Natural killer cell (primary cell): ENCODE measurements around the gene CYB561. TPM values are rescaled to one million over a fixed set of nuclear protein-coding genes. Genes with fewer than 3 reads are reported as not detected.
"Not testable (repeated sequence)": the region's sequence is repeated elsewhere in the genome, so short reads cannot be mapped to it uniquely, and the experiment has no call there.

ENCODE experiments used
- ATAC-seq, 3 donors: fragments of 150-1000 bp in 2 of 3; fragments of 200-7000 bp in 1 of 3; cut with Tn5 transposase; 1 replicate in 1 of 3; 2 replicates in 2 of 3; pipeline ENCODE4 v1.10.0; 2021; ENCODE audit warnings: mild to moderate bottlenecking in 2 of 3, moderate library complexity in 2 of 3
- DNase-seq, 2 donors: peaks; one replicate each; pipeline versions ENCODE4 v3.0.0 to v3.0.0-alpha.2; 2013 to 2021; ENCODE audit warnings: mixed read lengths in 1 of 2
- H3K27ac ChIP-seq: one replicate; pipeline ENCODE4 v1.5.1; 2013; ENCODE audit warnings: mild to moderate bottlenecking, low read length
- H3K27me3 ChIP-seq: one replicate; pipeline ENCODE4 v1.6.1; 2013; ENCODE audit warnings: low read length; ENCODE audit not compliant: control insufficient read depth, insufficient read depth
- H3K36me3 ChIP-seq: one replicate; pipeline ENCODE4 v1.6.1; 2013; ENCODE audit warnings: low read length; ENCODE audit not compliant: control insufficient read depth, insufficient read depth
- H3K4me1 ChIP-seq: one replicate; pipeline ENCODE4 v1.6.1; 2013; ENCODE audit warnings: low read length; ENCODE audit not compliant: control insufficient read depth, insufficient read depth
- H3K4me3 ChIP-seq: one replicate; pipeline ENCODE4 v1.5.1; 2013; ENCODE audit warnings: low read length
- H3K9me3 ChIP-seq: one replicate; pipeline ENCODE4 v1.6.1; 2013; ENCODE audit warnings: low read length; ENCODE audit not compliant: control insufficient read depth, insufficient read depth
- H3K27ac Mint-ChIP-seq, 2 donors: one replicate each; pipeline ENCODE4 v1.8.0; 2022; ENCODE audit warnings: mild to moderate bottlenecking in 2 of 2, mixed read lengths in 2 of 2, moderate library complexity in 1 of 2
- H3K27me3 Mint-ChIP-seq, 2 donors: one replicate each; pipeline ENCODE4 v1.8.0; 2022; ENCODE audit warnings: low read depth in 2 of 2, mixed read lengths in 2 of 2
- H3K36me3 Mint-ChIP-seq: one replicate; pipeline ENCODE4 v1.8.0; 2022; ENCODE audit warnings: mixed read lengths
- H3K4me1 Mint-ChIP-seq, 2 donors: one replicate each; pipeline ENCODE4 v1.8.0; 2022; ENCODE audit warnings: mixed read lengths in 2 of 2
- H3K4me3 Mint-ChIP-seq: one replicate; pipeline ENCODE4 v1.8.0; 2022; ENCODE audit warnings: mild to moderate bottlenecking, moderate library complexity, mixed read lengths
- H3K9me3 Mint-ChIP-seq, 2 donors: one replicate each; pipeline ENCODE4 v1.8.0; 2022; ENCODE audit warnings: mixed read lengths in 2 of 2
- CTCF ChIP-seq: fragments of 200-600 bp; IDR thresholded peaks from one replicate; pipeline ENCODE4 v1.8.0; 2022; ENCODE audit warnings: antibody characterized with exemption
- WGBS: methylation state at CpG from one replicate; pipeline ENCODE4 v1.1.7; 2013; ENCODE audit warnings: missing lambda C conversion rate; ENCODE audit not compliant: insufficient coverage; 5-methylcytosine and 5-hydroxymethylcytosine counted together
- intact Hi-C: fragments of 100-400 bp; cut with micrococcal nuclease; formaldehyde crosslinking; loops from one replicate; pipeline ENCODE4 v1.14.2; 2022
- total RNA-seq, 4 donors: library from RNA; stranded (reverse); fragments of 120-200 nt in 1 of 4; gene quantifications; one replicate each; pipeline versions ENCODE4 v1.2.3 to v1.2.4, GENCODE V29; 2013 to 2022

Gene CYB561
- total RNA-seq, 3 donors from 2014 or later (not counting 1 experiment from before 2014, with no cell fraction given) = 16.3 to 19.3 (median 19.2) TPM

- no peak for TF ChIP-seq CTCF
- H3K4me1 Mint-ChIP-seq = peaks cover 0 to 13% of the 10 kb centered on the region in 2 donors
Observed at GRCh38 chr17:63474174-63474573, 28.1 kb upstream of the CYB561 start.

GRCh38 chr17:63468099-63468498 is 22.0 kb upstream of the CYB561 start:
- H3K9me3 Mint-ChIP-seq, DNase-seq, H3K4me3 ChIP-seq, H3K9me3 ChIP-seq, ATAC-seq, H3K4me1 ChIP-seq, H3K4me1 Mint-ChIP-seq, H3K4me3 Mint-ChIP-seq, H3K36me3 ChIP-seq, intact Hi-C loops, H3K27ac Mint-ChIP-seq, H3K27ac ChIP-seq, H3K36me3 Mint-ChIP-seq, H3K27me3 ChIP-seq: not testable (repeated sequence)
- H3K27me3 Mint-ChIP-seq = peaks cover 9 to 24% of the 10 kb centered on the region in 2 donors
- WGBS = 83% methylated on average over 6 of the region's 6 CpGs

More at GRCh38 chr17:63474174-63474573, 28.1 kb upstream of the CYB561 start:
- WGBS = 56% methylated on average over 1 of the region's 3 CpGs
- H3K4me1 ChIP-seq = peaks cover 14% of the 10 kb centered on the region
- Mint-ChIP-seq H3K27me3 (peaks cover 30 to 38% of the 10 kb centered on the region in 2 donors), H3K36me3 (no peaks in the 10 kb centered on the region), H3K4me3 (no peak overlapping the region), H3K27ac (no peak overlapping the region), H3K9me3 (no peaks in the 10 kb centered on the region)
- ATAC-seq (no peak), DNase-seq (no peak)
- intact Hi-C loops = no loop called here
- H3K27me3 ChIP-seq = peaks cover 17% of the 10 kb centered on the region
- no peaks in the 10 kb centered on the region for H3K36me3 ChIP-seq
- H3K9me3 ChIP-seq = no peaks in the 10 kb centered on the region
- no peak overlapping the region for H3K4me3 ChIP-seq
- no peak overlapping the region for H3K27ac ChIP-seq

- Histone ChIP-seq H3K36me3 (no peaks in the 10 kb centered on the region), H3K4me1 (no peaks in the 10 kb centered on the region), H3K4me3 (no peak overlapping the region), H3K27me3 (no peaks in the 10 kb centered on the region), H3K27ac (no peak overlapping the region), H3K9me3 (no peaks in the 10 kb centered on the region)
- Mint-ChIP-seq H3K4me1 (no peaks in the 10 kb centered on the region), H3K27ac (no peak overlapping the region), H3K36me3 (no peaks in the 10 kb centered on the region), H3K4me3 (no peak overlapping the region), H3K9me3 (no peaks in the 10 kb centered on the region), H3K27me3 (peaks cover 0 to 12% of the 10 kb centered on the region in 2 donors)
- 16% methylated on average over 4 of the region's 4 CpGs for WGBS
- intact Hi-C loops = no loop called here
- DNase-seq = no peak
- ATAC-seq = no peak
- no peak for TF ChIP-seq CTCF
Observed at GRCh38 chr17:63464691-63465236, 18.7 kb upstream of the CYB561 start.

GRCh38 chr17:63463771-63464170 is 17.7 kb upstream of the CYB561 start:
- 97% methylated on average over 3 of the region's 3 CpGs for WGBS
- H3K4me1 ChIP-seq = no peaks in the 10 kb centered on the region
- Mint-ChIP-seq H3K4me3 (no peak overlapping the region), H3K36me3 (no peaks in the 10 kb centered on the region), H3K4me1 (no peaks in the 10 kb centered on the region), H3K9me3 (no peaks in the 10 kb centered on the region), H3K27me3 (peaks cover 0 to 12% of the 10 kb centered on the region in 2 donors), H3K27ac (no peak overlapping the region)
- DNase-seq (no peak), ATAC-seq (no peak)
- H3K4me3 ChIP-seq = no peak overlapping the region
- H3K9me3 ChIP-seq = no peaks in the 10 kb centered on the region
- no peak for TF ChIP-seq CTCF
- no peaks in the 10 kb centered on the region for H3K27me3 ChIP-seq
- intact Hi-C loops = no loop called here
- H3K27ac ChIP-seq = no peak overlapping the region
- H3K36me3 ChIP-seq = no peaks in the 10 kb centered on the region
